Inferior parietal cortex (tissue), 1 donor: Measurements from ENCODE around the gene SCN10A.

Source experiments
- DNase-seq: peaks from one replicate; pipeline ENCODE4 v3.0.0-alpha.2; 2016; ENCODE audit errors: extremely low spot score

SCN10A gene

GRCh38 chr3:38651153-38651789 is 164.7 kb downstream of the SCN10A start:
- DNase-seq, result peak; percentile 60

DNA sequence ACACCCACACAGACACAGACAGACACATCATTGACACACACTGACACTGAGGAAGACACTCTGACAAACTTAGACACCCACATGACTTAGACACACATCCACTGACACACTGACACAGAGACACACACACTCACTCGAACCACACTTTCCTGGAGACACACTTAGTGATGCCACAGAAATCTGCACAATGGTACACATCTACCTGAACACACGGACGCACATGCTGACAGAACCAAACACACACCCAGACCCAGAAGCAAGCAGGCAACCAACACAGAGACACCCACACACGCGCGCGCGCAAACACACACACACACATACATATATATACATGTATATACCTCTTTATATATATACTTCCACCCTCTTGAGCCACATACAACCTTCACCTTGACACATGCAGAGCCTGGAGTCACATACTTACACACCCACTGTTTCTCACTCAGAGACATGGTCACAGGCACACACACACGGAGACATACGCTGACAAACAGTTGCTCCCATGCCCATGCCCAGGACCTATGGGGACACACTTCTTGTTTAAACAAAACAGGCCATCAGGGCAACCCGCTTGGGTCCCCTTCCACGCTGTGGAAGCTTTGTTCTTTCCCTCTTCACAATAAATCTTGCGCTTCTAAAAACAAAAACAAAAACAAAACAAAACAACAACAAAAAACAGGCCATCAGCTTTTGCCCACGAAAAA is 165.6 kb downstream of the SCN10A start:
- DNase-seq, result no peak

DNA sequence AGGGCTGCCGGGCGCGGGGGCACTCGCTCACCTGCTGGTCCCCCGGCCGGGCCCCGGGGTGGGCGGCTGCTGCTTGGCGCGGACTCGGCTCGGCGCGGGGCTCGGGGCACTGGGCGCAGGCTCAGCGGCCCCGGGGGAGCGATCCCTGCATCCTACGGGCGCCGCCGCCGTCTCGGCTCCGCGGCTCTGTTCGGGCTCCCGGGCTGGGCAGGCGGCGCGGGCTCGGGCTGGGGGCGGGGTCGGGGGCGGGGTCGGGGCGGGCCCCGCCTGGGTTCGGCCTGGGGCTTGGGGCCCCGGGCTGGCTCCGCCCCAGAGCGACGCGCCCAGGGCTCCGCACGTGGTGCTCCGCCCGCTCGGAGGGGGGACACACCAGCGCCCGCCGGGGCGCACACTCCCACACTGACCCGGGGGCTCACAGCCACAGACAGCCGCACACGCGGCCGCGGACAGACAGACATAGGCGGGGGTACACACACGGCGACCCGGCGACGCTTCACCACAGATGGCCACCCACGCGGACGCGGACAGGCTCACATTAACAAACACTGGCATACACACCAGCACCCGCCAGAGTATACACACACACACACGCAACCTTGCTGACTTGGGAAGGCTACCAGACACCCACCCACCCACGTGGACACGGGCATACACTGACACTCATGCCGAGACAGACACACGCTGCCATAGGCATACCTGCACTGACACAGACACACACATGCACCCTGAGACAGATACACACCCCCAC is 166.3 kb downstream of the SCN10A start, which contains the start of gene SCN5A:
TSS of gene SCN5A (minus strand) at position 188 of the 748 bp plus-strand sequence. CDS start 16,380 bp downstream, outside the sequence.
- DNase-seq, result no peak

DNA sequence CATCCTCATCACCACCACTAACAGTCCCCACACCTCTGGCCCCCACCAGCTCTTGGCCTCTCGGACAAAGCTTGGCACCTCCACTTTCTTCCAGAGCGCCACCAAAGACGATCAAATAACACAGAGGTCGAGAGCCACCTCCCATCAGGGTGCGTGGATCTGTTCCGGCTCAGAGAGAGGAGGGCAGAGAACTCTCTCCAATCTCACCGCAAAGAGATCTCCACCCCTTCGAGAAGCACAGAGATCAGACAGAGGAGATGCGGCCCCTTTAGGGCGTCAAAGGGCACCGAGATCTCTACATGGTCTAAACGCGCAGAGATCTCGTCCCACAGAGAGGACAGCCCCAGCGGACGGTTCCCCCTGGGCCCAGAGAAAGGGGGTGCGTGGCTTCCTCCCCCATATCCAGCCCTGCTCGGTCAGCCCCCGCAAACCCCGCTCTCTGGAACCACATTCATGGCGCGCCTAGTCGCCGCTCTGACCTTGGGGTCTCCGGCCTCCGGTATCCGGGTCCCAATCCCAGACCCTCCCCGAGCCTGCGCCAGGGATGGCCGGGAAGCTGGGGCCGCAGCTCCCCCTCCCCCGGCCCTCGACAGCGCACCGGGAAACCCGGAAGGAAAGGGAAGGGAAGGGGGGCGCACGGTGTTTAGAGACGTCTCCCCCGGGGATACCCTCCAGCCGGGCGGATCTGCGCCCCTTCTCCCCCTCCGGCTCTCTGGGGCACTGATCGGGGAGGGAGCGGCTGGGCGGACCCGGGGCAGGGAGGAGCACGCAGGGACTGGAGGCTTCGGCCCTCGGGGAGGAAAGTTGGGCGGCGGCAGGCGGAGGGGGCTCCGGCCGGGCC is 167.1 kb downstream of the SCN10A start:
- DNase-seq, result no peak

DNA sequence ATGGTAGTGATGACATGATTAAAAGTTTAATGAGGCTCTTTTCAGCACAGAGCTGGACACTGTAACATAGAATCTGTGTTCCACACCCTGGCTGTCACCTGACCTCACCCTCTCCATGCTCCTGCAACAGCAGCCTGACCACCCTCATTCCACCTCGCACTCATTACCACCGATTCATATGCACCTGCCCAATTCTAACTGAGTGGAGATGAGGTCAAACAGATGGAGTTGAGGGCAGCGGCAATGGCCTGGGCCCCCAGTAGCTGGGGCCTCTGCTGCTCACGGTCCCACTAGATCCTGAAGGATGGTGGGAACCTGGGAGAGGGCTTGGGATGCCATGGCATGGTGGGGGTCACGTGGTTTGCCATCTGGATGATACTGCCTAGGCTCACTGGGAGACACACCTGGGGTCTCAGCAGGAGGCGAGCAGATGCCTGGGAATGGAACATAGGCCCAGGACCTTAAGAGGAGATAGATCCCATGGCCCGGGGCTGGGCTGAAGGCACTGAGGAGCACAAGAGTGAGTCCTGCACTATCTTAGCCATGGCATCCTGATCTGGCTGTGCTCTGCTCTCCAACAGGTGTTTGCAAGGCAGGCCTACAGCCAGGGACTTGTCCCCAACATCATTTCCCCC is 167.9 kb downstream of the SCN10A start:
- no peak for DNase-seq

- DNase-seq, result no peak
Observed at GRCh38 chr3:38647217-38647970, 168.6 kb downstream of the SCN10A start.
